Head of caudate nucleus (tissue), 42 donors: ENCODE data around the gene NFIB.

ENCODE experiments used
- DNase-seq, 42 donors: peaks; one replicate each; pipeline versions ENCODE4 v3.0.0 to v3.0.0-alpha.2; 2020 to 2021; ENCODE audit warnings: mixed read lengths in 7 of 42
- intact Hi-C: fragments of 100-400 bp; cut with DNase I; formaldehyde crosslinking; loops from one replicate; pipeline ENCODE4 v1.15.0; 2022

The NFIB gene

GRCh38 chr9:14313951-14314423 is at the start of gene NFIB:
Gene NFIB (minus strand): TSS chr9:14314141. CDS start chr9:14313511, 630 bp downstream.
- intact Hi-C loops = loop anchor here (2.0 kb wide), 1 partner anchor 31 kb away; no protein-coding TSS in a partner anchor
- DNase-seq = peak in 41 of 42 donors; percentile 23 to 85 (median 62)

DNA sequence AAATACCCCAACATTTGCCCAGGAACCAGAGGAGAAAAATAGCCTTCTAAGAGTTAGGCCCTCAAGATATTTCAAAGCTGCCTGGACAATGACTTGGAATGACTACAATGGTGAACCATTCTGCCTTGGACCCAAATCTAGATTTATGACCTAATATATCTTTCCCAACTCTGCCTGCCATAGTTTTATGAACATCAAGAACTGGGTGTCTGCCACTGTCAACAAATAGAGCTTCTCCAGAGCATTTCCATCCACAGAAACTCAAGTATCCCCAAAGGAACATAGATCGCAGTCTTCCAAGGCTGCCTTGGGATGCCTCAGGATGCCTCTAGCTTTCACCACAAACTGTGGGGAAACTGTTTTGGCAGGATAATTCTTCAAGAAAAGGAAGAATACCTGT is 48.2 kb upstream of the NFIB start:
- intact Hi-C loops = no loop called here
- DNase-seq = no peak

- intact Hi-C loops = no loop called here
These were observed 47.1 kb upstream of the NFIB start for GRCh38 chr9:14361074-14361473.

DNA sequence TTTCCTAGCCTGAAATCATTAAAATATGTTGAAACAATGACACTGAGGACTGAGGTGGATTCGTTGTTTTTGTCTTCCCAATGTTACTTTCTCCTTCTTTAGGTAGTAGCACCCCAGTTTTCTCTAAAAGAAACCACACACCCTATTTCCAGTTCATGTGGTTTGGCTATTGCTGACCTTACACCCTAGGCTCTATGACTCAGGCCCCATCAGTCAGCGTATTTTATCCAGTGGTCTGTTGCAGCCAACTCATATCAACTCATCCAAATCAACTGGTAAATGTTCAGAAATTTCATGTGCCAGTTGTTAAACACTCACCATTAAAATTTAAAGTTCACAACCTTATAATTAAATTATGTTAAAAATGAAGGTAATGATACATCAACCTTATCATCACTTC is 44.6 kb upstream of the NFIB start:
- intact Hi-C loops = no loop called here
- DNase-seq = no peak

More at GRCh38 chr9:14361074-14361473, 47.1 kb upstream of the NFIB start:
- DNase-seq = no peak

- DNase-seq = no peak
- intact Hi-C loops = no loop called here
These were observed 42.7 kb upstream of the NFIB start for GRCh38 chr9:14356351-14357265.

DNA sequence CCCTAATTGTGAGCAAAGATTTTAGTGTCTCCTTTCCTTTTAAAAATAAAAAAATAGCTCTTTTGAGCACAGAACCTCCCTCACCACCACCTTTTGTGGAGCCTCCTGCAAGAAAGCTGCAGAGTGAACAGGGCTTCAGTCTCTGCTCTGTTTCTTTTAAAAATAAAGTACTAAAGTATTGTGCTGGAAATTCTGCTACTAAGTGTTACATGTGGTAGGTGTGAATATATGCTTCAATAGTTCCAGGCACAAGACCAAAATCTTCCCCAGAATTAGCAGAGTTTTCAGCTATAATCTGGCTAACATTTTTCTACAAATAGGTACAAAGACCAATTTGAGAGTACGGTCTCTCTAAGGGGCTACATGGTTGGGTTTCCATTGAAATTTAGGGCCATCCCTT is 40.3 kb upstream of the NFIB start:
- intact Hi-C loops = loop anchor here (5.0 kb wide), 1 partner anchor 907 kb away; no protein-coding TSS in a partner anchor
- no peak for DNase-seq

DNA sequence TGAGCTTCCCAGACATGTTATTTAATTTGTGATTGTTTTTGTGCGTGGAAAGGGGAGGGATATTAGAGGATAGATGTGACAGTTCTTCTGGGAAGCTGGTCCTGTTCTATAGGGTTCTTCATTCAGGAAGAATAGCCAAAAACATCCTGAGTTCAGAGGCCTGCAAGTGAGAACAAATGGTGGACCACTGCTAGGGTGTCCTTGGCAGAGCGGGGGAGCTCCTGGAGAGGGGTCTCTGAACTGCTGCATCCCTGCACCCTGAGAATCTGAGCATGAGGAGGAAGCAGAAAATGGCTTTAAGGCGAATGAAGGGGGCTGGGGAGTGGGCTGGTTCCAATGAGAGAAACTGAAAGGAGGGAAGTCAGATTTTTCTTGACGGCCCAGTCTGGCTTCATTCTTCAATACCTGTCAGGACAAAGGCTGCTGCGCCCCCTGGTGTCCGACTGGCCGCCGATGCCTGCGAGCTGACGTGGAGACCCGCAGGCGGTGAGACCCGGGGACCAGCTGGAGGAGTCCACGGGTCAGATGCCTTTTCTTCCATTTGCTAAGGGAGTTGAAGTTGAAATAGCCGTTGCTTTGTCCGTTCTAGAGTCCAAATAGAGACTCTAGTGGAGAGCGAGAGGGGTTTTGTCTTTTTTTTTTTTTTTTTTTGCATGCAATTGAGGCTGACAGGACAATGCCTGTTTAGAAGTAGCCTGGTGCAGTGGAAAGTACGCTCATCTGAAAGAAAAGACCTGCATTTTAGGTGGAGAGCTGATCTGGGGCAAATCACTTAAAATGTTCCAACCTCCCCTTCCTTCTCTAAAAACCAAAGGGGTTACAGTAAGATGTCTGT is 39.5 kb upstream of the NFIB start:
- DNase-seq = peak; percentile 87 to 99 (median 96)
- intact Hi-C loops = loop anchor here (5.0 kb wide), 1 partner anchor 906 kb away; no protein-coding TSS in a partner anchor

- intact Hi-C loops = loop anchor here (5.0 kb wide), 1 partner anchor 905 kb away; no protein-coding TSS in a partner anchor
- DNase-seq = peak in 3 of 42 donors; percentile 20 to 36 (median 27)
These were observed 38.6 kb upstream of the NFIB start for GRCh38 chr9:14352503-14352902.

DNA sequence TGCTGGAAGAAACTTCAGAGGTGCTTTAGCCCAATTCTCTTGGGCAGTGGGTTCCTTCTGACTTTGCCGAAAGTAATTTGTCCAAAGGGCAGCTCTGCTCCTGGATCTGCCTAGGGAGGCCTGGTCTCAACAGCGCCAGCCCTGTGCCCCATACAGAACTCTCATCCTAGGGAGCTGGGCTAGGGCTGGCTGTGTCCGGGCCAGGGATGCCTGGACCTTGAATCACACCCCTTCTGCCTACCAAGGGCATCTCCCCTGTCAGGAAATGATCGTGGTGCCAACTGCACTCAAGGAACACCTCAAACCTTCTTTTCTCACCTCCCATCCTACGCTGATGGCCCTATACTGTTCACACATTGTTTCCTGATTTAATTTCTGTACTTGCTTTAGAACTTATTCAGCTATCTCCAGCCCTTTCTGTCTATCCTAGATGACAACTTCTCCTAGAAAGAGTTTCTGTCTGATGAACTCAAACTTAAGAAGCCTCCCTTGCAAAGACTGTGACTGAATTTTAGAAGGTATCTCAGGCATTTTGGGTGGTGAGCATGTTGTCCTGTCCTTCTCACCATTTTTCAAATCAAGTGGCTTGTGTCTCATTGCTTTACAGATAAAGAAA is 37.4 kb upstream of the NFIB start:
- intact Hi-C loops = loop anchor here (2.0 to 5.0 kb wide), 2 partner anchors 45 to 904 kb away; no protein-coding TSS in a partner anchor
- peak in 6 of 42 donors; percentile 21 to 54 (median 46) for DNase-seq

- intact Hi-C loops = loop anchor here (2.0 to 5.0 kb wide), 2 partner anchors 46 to 903 kb away; no protein-coding TSS in a partner anchor
- no peak for DNase-seq
These were observed 36.8 kb upstream of the NFIB start for GRCh38 chr9:14350754-14351153.

- intact Hi-C loops = loop anchor here (2.0 to 5.0 kb wide), 2 partner anchors 46 to 903 kb away; no protein-coding TSS in a partner anchor
These were observed 36.4 kb upstream of the NFIB start for GRCh38 chr9:14350349-14350728.

DNA sequence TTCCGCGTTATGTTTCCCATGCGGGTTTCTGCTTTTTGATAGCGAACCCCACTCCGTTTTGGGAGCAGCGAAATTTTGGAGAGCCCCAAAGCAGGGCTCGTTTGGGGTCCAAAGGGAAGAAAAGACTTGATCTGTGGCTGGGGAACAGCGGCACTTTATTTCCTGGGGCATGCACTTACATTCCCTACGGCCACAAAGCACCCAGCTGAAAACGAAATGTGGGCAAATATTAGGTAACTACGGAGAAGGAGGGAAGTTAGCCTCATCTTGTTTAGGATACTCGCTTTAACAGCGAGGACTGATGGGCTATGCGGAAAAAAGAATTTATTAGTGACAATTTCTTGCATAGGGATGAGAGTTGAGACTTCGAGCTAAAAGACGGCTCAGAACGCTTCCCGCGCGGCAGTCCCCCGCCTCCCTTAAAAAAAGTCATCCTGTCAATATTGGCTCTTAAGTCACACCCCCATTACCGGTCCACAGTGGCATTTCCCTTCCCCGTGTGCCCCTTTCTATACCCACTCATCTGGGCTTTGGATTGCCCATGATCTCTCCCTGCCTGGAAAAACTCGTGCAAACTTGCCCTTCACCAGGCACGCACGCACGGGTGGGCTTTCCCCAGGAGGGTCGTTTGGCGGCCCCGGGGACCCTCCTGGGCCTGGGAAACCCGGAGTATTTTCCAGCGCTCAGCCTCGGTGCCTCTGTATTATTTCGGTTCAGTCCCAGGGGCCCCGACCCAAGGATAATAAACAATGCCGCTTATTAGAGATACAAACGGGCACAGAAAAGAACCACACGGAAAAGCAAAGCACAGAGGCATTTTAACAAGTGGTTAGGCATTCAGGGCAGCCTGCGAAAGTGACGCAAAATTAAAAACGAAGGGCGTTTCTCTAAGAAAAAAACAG is 35.8 kb upstream of the NFIB start:
- DNase-seq = peak in 8 of 42 donors; percentile 22 to 66 (median 41)
- intact Hi-C loops = loop anchor here (2.0 to 5.0 kb wide), 2 partner anchors 47 to 902 kb away; no protein-coding TSS in a partner anchor

More at GRCh38 chr9:14350349-14350728, 36.4 kb upstream of the NFIB start:
- no peak for DNase-seq

DNA sequence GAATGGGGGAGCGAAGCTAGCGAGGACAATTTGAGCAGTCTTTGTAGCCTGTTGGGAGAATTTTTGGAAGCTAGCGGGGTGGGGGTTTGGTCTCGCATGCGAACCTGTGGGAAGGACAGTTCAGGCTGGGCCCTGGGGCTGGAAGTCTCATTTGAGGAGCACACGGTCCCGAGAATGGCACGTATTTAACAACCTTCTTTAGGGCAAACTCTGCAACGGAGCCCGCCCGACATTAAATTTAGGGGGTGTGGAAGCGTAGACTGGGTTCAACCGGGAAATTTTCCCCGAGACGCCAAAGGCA is 35.2 kb upstream of the NFIB start:
- intact Hi-C loops = no loop called here
- DNase-seq = peak in 10 of 42 donors; percentile 21 to 58 (median 32)

- peak in 28 of 42 donors; percentile 18 to 68 (median 50) for DNase-seq
- intact Hi-C loops = no loop called here
These were observed 34.6 kb upstream of the NFIB start for GRCh38 chr9:14348373-14349145.

DNA sequence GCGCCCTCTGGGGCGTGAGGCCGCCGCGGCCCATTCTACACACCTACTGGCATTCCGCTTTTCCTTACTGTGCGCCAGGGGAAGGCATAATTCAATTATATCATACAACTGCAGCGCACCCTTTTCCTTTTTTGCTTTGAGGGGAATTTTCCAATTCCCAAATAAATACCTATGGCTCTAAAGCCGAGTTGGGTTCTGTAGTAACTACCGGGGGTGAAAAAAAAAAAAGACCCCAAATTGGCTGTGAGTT is 34.1 kb upstream of the NFIB start:
- intact Hi-C loops = no loop called here
- no peak for DNase-seq

DNA sequence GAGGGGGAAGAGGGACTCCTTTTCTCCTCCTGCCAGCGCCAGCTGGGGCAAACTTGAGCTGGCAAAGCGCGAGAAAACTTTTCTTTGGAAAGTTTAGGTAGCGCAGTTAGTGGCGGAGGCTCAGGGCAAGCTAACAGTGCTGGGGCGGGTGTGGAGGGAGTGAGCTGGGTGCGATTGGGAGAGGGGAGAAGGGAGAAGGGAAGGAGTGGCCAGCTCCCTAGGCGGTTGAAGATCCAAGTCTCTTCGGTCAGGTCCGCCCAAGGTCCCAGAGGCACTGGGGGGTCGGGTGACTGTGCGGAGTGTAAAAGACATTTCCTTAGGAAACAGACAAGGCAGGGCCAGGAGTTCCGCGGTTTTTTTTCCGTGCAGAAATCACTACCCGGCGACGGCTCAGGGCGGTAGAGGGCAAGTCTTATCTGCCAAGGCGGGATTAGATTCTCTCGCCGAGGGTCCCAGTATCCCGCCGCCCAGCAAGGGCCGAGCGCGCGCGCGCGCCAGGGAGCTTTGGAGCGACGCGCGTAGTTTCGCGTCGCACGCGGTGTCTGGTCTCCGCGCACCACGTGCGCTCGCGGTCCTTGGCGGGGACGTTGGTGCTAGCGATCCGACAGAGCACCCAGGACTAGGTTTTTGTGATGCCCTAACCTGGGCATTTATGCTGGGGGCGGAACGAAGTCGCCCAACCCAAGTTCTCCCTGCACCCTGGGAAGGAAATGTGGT is 33.6 kb upstream of the NFIB start:
- intact Hi-C loops = no loop called here
- DNase-seq = peak in 32 of 42 donors; percentile 16 to 75 (median 50)
